ENCODE results near the gene HID1.
"Not testable (repeated sequence)": the region's sequence is repeated elsewhere in the genome, so short reads cannot be mapped to it uniquely, and the experiment has no call there.

HID1 gene

DNA sequence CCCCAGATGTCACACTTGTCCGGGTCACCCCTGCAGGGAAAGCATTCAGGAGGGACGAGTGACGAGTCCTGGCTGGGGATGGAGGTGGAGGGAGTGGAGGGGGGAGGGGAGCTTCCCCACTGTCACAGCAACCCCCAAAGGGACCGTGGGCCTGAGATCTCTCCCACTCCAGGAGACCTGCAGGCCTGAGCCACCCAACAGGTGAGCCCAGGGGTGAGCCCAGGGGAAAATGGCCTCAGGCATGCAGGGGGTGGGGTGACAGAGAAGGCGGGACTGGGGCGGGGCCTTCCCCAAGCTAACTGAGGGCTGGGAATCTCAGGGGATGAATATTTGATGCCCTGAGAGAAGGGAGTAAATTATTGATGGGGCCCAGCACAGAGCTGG, 51.9 kb downstream of the HID1 start:
- DNase-seq = no peak

DNA sequence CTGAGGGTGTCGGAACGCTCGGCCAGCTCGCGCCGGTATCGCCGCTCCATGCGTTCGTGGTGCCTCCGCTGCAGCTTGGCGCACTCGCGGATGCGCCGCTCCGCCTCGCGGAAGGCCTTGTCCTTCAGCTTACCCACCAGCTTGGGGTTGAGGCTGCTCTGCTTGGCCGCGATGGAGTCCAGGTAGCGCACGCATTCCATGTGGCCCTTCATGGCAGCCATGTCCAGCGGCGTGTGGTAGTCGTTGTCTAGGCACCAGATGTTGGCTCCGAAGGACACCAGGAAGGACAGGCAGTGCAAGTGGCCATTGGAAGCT, 52.3 kb downstream of the HID1 start:
- DNase-seq = no peak

DNA sequence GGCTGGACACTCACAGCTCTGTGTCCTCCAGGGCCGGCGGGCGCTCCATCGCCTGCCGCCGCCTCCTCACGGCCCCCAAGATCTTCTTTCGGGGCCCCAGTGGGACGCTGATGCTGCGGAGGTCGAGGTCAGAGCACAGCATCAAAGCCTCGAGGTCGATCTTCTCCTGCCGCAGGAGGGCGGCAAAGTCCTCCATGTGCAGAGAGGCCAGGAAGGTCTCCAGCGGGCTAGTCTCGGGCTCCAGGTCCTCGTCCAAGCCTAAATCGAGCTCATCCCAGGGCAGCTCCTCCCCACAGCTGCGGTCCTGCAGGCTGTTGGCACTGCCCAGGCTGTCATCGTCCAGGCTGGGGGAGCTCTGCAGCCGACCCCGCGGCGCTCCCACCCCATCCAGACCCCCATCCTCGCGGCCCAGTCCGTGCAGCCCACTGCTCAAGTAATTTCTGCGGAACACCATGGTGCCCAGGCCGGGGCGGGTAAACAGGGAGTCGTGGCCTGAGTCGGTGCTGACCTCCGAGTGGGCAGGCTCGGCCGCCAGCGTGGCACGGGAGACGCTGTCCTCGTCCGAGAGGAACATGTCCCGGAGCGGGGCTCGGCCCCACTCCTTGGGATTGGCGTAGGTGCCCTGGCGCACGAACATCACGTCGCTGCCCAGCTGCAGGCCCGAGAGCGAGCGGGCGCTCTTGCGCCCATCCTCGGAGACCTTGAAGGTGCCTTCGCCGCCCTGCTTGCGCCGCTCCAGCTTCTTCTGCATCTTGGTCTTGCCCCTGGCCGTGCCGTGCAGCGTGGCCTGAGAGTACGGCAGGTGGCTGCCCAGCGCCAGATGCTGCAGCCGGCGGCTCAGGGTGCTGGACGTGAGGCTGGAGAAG, 52.9 kb downstream of the HID1 start:
- DNase-seq = no peak

DNA sequence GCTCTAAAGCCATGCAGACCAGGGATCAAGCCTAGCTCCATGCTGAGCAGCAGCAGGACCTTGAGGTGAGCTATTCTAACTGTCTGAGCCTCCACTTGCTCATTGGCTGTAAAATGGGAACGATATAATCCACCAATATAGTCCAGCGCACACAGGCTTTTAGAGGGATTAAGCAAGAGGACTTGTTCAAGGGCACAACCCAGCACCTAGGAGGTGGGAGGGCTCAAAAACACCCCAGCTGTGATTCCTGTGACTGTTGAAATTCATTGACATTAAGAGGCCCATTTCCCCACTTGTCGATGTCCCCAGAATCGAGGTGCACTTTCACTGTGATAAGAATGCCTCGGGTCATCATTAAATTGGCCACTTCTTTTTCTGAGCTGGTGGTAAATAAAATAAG, 53.7 kb downstream of the HID1 start:
- no peak for DNase-seq

DNA sequence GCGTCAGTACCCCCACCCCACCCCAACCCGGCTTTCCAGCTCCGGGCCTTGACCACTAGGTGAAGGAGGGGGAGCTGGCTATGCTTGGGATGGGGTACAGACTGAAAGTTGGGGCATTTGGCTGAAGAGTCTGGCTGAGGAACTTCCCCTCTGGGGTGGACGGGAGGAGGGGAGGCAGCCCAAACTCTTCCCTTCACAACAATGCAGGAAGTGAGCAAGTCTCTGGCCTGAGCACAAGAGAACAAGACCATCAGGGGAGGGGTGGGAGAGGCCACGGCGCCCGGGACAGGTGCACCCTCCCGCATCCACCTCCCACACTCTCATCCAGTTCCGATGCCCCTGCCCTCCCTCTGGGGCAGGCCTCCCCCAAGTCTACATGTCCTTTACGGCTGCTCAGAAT, 55.1 kb downstream of the HID1 start:
- DNase-seq = no peak

DNA sequence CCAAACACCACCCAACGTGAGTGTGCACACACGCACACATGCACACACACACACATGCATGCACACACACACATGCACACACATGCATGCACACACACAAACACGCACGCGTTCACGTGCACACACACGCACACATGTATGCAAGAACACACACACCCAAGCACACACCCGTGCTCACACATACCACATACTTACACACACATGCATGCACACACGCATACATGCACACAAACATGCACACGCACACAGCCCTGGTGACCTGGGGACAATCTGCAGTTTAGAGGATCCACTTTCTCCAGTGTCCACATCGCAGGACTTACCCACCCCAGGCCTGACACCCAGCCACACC, 55.7 kb downstream of the HID1 start:
- no peak for DNase-seq

DNA sequence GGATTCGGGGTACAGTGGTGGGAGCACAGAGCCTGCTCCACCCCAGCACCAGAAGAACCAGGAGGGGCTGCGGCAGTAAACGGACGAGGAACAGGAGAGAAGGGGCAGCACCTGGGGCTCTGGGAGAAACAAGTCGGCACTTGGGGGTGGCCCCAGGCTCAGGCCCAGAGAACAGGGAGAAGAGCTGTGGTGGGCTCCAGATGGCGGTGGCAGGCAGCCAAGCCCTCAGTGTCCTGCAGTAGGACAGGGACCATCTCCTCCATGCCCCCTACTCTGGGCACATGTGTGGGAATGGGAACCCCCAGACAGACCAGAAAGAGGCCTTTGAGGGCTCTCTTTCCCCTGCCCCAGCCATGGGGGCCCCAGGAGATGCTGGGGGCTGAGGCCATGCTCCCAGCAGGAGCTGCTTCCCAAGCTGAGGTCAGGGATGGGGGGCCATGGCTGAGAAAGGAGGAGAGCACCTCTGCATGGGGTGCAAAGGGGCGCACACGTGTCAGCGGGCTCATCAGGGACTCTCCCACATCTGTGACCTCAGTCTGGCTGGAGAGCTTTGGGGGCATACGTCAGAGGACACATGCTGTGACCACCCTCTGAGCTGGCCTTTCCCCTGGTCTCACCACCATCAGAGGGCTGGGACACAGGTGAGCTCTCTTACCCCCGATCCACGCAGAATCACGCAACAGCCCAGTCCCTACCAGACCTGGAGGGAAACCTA, 56.3 kb downstream of the HID1 start:
- no peak for DNase-seq

DNA sequence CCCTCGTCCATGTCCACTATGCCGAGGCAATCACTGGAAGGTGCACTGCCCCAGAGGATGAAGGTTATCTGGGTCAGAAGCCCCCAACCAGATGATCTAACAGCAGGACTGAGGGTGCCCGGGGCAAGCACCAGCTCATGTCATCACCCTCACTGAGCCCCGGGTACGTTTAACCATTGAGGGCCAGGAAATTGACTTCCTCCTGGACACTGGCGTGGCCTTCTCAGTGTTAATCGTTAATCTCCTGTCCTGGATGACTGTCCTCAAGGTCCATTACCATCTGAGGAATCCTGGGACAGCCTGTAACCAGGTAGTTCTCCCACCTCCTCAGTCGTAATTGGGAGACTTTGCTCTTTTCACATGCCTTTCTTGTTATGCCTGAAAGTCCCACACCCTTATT, 61.1 kb downstream of the HID1 start:
- not testable (repeated sequence) for DNase-seq

DNA sequence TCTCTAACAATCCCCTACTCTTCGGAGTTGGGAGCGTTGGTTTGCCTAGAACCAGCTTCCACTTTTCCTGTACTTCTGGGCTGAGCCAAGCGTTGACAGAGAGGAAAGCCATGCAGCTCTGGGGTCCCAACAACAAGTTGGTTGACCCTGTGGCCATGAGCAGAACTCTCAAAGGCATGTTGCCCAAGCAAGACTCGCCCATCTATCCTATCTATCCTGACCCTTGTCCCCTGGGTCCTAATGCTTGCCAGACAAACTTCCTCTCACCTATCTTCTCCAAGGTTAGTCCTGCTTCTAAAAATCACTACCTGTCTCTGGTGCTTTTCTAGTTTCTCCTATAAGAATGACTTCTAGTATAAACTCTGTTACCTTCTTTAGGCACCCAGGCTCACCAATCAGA, 63.5 kb downstream of the HID1 start:
- DNase-seq = not testable (repeated sequence)

DNA sequence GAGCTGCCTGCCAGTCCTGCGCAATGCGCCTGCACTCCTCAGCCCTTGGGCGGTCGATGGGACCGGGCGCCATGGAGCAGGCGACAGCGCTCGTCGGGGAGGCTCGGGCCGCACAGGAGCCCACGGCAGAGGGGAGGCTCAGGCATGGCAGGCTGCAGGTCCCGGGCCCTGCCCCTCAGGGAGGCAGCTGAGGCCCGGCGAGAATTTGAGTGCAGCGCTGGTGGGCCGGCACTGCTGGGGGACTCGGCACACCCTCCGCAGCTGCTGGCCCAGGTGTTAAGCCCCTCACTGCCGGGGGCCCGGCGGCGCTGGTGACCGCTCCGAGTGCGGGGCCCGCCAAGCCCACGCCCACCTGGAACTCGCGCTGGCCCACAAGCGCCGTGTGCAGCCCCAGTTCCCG, 65.5 kb downstream of the HID1 start:
- no peak for DNase-seq

DNA sequence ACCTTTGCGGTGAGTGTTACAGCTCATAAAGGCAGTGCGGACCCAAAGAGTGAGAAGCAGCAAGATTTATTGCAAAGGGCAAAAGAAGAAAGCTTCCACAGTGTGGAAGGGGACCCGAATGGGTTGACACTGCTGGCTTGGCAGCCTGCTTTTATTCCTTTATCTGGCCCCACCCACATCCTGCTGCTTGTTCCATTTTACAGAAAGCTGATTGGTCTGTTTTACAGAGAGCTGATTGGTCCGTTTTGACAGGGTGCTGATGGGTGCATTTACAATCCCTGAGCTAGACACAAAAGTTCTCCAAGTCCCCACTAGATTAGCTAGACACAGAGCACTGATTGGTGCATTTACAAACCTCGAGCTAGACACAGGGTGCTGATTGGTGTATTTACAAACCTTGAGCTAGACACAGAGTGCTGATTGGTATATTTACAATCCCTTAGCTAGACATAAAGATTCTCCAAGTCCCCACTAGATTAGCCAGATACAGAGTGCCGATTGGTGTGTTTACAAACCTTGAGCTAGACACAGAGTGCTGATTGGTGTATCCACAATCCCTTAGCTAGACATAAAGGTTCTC, 66.3 kb downstream of the HID1 start:
- not testable (repeated sequence) for DNase-seq

DNA sequence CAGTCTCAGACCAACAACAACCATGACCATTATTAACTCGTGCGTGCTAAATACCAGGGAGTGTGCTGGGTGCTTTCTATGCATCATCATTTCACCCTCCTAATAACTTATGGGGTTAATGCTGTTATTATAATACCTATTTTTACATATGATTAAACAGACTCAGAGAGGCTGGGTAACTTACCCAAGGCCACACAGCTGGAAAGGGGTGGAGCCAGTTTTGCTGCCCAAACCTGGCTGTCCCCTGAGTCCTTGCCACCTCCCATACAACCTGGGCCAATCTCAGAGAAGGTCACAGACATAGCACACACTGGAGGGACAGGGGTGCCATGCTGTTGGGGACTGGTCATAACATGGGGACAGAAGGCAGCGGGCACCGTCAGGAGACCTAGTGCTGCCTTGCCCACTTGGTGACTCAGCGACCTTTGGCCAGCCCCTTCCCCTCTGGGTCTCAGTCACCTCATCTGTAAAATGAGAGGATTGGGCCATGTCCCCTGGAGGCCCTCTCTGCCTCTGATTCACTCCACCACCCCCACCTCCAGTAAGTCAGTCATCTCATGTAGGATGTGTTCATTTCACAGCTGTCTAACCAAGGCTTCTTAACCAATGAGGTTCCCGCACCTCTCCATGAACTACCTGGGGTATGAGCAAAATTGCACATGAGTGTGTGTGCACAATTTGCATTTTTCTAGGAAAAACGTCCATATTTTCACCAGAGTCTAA, 67.7 kb downstream of the HID1 start:
- no peak for DNase-seq

DNA sequence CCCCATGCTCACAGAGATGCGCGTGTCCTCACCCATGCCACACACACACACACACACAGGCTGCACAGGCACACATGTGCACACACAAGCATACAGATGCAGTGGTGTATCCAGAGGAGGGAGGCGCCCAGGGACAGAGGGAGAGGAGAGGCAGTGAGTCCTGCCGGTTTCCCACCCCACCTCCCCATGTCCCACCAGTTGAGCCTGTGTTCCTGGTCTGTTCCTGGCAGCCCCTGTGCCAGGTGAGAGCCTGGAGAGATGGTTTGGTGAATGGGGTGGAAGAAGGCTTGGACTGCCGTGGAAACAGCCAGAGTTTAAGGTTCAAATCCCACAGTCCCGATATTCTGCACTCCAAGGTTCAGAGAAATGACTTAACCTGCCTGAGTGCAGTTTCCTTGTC, 68.9 kb downstream of the HID1 start:
- no peak for DNase-seq

DNA sequence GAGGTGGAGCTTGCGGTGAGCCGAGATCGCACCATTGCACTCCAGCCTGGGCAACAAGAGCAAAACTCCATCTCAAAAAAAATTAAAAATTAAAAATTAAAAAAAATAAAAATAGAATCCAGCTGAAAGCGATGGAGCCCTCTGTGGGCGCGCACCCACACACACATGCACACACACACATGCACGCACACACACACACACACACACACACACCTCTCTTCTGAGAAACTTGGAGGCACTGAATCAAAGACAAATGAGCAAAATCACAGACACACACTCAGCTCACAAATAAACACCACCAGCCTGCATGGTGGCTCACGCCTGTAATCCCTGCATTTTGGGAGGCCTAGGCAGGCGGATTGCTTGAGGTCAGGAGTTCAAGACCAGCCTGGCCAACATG, 69.5 kb downstream of the HID1 start:
- DNase-seq = no peak

DNA sequence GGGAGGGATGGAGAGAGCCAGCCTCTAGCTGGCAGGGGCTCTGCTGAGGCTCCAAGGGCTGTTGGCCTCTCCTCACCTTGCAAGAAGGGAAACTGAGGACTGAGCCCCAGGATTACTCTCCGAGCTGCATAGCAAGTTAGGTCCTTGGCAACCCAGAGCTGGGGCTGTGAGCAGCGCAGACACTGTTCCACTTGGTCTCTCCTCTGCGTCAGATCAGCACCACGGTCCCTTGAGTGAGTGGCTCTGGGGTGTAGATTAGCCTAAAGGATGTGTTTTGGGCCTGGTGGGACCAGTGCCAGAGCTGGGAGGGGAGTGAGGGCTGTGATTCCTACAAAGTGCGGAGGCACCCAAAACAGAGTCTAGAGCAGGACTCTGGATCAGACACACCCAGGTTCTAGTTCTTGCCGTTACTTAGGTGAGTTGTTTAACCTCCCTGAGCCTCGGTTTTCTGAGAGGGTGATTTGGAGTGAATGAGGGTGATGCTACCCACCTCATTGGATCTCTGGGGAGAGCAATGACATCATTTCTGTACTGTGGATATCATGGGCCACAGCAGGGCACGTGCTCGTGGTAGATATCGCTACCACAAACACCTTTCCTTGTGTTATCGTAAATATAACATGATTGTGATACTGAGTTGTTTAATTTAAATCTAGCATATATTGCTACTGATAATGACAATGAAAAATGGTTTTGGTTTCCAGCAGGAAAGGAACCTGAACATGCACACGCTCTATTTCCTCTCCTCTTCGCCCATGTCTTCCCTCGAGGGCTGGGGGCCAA, 71.0 kb downstream of the HID1 start:
- DNase-seq = no peak
